GM18502 (cell line): ENCODE data around the gene HOXD4.

ENCODE experiments used
- ATAC-seq: cut with Tn5 transposase; IDR thresholded peaks from one replicate; pipeline ENCODE4 v1.9.1; 2021; ENCODE audit warnings: mild to moderate bottlenecking; ENCODE audit not compliant: unreplicated experiment, poor library complexity

The HOXD4 gene

DNA sequence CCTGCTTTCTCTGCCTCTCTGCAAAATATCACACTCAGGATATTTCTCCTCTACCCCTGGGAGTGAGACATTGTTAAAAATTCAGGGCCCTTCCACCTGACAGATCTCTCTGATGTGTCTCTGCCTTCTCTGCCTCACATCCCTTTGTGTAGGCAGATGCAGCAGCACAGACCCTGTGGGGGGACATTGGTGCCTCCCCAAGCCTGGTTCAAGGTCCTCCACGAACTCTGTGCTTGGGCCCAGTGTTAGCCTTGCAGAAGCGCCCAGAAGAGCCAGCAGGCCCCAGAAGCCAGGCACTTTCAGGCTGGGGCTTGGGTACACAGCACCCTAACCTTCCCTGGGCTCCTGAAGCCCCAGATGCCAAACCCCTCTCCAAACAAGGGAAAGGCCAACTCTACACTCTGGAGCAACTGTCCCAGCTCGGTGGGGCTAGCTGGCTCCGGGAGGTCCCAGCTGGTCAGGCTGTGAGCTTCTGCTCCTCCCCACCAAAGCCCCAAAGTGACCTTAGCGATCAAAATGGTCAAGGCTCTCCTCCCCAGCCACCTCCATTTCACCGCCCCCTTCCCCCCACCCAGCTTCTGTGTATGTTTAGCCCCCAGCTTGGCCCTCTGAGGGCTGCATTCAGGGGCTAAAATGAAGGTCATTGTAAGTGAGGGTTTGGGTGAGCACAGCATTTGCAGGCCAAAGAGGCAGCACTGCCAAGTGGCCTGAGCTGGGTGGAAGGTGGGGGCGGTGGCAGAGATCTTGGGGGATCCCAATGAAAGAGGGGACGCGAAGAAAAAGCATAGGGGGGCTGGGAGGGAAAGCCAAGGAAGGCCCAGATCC lies 26.2 kb upstream of the HOXD4 start:
- ATAC-seq: no peak

DNA sequence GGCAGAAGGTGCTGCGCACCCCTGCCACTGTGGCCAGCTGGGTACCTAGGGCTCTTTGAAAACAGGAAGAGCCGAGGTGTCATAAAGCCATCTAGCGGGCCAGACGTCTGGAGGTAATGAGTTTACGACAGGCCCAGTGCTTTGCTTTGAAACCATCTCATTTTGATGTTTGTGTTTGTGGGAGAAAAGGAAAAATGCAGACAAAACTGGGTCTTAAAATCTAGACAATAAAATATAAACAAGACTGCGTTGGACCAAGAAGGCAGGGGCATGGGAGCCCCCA lies 25.6 kb upstream of the HOXD4 start:
- no peak for ATAC-seq

DNA sequence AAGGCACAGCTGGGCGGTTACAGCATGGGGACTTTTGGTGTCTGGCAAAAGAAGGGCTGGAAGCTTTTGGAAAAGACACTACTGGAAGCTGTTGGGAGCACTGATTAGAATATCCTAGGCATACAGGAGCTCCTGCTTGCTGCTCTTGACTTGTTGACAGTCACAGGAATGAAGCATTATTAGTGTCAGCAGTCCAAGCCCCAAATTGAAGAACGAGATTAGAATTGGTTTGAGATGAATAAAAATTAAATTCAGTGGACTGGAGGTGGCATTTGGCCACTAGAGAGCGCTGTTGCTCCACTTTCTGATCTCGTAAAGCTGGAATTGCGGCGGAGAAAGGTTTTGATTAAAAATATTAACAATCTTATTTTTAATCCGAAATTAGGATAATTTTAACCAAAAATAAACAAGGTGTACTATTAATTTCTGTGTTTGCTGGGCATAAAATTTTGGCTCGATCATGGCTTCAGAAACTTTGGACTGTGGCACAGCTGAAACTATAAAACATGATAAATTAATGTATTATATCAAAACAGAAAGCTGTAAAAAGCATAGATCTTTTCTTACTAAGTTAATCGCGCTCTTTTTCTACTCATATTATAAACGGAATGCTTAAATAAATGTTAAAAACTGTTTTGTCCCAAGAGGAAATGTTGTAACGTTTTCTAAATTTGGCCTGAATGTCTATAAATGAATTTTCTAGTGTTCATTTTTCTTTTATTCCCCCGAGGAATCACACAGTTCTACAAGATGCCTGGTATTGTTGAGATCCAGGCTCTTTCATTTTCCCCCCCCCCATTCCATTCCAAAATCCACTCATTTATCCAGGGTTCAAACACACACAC lies 24.2 kb upstream of the HOXD4 start:
- no peak for ATAC-seq

DNA sequence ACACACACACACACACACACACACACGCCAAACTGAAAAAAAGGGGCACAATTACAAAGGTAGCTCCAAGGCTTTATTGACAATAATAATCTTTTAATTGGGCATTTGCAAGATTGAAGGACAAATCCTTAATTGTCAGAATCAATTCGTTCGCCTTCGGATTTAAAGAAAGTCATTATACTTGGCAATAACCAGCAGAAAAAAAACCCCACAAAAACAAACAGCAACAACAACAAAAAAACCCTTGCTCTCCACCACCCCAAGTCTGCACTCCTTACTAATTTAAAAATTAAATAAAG lies 23.6 kb upstream of the HOXD4 start:
- ATAC-seq: no peak

DNA sequence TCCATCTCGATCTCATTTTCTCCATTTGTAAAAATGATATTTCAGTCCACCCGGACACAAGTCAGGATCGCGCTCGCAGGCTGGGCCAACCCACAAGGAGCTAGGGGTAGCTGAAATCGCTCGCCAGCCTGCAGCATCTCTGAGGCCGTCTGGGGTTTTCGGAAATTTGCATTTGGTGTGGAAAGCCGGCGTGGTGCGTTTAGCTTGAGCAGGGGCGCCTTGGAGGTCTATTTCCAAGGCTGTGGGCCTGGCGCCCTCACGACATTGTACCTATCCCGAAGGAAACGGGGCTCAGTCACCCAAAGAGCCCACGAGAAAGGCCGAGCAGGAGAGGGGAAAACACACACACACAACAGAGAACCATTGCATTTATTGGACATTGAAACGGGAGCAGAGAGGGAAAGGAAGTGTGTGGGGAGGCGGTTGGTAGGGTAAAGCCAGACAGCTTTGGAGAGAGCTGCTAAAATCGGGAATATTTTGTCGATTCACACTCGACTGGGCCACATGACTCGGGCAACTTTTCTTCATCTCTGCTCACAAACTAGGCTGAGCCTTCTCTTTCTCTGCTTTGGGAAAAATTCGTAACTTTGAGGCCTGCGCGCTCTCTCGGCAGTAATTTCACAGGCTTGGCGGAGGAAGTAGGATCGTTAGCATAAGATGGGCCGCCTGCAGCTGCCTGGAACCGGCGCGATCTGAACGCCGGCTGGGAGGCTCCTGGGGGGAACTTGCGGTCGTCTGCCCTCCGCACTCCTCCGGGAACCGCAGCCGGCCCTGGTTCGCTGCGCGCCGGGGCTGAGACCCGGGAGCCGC lies 23.0 kb upstream of the HOXD4 start:
- ATAC-seq: no peak

DNA sequence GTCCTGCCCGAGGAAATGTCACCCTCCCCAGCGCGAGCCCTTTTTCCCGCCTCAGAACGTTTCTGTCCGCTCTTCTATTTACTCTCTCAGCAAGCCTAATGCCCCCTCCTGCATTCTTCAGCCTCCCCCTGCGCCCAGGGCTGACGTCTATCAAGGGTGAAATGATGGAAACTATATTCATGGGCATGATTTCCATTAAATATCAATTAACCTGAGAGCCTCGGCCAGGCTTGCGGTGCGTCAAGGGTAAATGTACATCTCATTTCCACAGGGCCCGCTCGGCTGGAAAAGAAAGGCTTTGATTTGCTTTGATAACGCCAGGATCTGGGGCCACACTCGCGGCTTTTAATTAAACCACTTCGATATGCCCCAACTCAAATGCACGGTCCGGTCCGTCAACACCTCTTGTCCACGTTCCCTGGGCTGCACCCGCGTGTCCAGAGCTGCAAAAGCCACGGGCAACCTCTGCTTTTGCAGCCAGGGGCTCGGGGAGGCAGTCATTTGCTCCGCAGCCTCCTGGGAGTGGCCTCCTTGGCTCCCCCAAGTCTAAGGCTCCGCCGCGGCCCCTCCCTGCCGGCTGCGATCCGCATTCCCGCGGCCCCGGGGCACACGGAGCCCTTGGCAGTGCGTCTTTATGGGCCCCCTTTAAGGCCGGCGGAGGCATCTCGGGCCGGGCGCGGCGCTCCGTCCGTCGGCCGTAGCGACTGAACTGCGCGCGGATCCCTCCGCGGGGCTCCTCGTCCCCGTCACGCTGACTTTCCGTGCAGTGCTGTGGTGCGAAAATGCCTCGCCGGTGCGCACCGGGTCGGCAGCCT lies 22.2 kb upstream of the HOXD4 start, which contains the start of gene HOXD8:
HOXD8 (plus strand) TSS at position 724 of the 815 bp plus-strand sequence. CDS start 662 bp downstream, outside the sequence.
- no peak for ATAC-seq

DNA sequence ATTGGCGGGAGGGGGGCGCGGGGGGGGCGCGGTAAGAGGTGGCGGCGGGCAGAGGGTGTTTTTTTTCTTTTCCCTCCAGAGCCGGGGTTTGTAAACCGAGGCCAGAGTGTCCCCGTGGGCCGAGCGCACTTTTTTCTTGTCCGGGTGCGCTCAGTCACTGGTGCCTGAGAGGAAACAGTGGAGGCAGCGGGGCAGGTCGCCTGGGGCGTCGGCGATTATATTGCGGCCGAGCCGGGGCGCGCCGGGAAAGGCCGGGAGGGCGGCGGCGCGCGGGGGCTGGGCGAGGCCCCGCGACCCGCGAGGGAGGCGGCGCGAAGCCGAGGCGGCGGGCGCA lies 21.6 kb upstream of the HOXD4 start:
- no peak for ATAC-seq

DNA sequence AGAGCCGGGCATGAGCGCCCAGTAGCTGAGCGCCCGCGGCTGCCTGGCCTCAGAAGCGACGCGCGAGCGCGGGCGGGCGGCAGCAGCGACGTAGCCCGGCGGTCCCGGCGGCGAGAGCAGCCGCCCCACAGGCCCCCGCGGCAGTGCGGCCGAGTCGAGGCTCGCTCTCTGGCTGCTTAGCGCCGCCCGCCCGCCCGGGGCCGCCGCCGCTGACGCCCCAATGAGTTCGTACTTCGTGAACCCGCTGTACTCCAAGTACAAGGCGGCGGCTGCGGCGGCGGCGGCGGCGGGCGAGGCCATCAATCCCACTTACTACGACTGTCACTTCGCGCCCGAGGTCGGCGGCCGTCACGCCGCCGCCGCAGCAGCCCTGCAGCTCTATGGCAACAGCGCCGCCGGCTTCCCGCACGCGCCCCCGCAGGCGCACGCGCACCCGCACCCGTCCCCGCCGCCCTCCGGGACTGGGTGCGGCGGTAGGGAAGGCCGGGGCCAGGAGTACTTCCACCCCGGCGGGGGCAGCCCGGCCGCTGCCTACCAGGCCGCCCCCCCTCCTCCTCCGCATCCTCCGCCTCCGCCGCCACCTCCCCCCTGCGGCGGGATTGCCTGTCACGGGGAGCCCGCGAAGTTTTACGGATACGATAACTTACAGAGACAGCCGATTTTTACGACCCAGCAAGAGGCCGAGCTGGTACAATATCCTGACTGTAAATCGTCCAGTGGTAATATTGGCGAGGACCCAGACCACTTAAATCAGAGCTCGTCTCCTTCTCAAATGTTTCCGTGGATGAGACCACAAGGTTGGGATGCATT lies 21.0 kb upstream of the HOXD4 start:
- ATAC-seq: no peak

DNA sequence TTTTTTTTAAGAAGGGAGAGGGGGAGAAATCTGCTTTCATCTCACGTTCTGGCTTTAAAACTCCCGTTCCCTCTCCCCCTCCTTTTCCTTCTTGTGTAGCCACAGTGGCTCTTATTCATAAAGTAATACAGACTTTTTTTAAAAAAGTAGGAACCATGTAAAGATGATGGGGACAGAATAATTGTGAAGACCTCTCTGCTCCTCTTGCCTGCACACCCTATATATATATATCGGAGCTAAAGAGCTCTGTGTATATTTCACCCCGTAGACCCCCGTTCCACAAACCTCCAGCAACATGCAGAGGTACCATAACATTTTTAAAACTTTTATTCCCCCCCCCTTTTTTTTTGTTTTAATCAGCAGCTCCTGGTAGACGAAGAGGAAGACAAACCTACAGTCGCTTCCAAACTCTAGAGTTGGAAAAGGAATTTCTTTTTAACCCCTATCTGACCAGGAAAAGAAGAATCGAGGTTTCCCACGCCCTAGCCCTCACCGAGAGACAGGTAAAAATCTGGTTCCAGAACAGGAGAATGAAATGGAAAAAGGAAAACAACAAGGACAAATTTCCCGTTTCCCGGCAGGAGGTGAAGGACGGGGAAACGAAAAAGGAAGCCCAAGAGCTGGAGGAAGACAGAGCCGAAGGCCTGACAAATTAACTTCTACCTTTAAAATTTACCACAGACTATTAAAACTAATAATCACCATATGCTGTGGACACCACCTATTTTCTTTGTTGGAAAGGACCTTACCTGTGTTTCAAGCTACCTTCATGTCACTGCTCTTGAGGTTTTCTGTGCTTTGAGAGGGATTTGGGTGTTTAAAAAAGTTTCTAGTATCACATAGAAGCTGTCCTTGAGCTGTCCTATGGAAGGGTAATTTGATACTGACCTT lies 20.1 kb upstream of the HOXD4 start:
- no peak for ATAC-seq

DNA sequence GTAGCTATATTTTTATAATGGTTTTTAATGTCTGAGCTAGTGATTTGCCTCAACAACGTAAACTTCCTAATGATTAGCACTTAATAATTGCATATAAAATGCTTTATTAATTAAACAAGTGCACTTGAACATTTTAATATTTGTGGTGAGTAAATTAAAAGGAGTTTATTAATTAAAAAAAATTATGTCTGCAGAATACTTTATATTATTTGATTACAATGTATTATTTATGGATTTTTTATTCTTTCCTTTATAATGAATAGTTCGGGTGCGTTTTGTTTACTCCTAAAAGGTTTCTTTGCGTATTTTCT lies 19.5 kb upstream of the HOXD4 start:
- no peak for ATAC-seq

DNA sequence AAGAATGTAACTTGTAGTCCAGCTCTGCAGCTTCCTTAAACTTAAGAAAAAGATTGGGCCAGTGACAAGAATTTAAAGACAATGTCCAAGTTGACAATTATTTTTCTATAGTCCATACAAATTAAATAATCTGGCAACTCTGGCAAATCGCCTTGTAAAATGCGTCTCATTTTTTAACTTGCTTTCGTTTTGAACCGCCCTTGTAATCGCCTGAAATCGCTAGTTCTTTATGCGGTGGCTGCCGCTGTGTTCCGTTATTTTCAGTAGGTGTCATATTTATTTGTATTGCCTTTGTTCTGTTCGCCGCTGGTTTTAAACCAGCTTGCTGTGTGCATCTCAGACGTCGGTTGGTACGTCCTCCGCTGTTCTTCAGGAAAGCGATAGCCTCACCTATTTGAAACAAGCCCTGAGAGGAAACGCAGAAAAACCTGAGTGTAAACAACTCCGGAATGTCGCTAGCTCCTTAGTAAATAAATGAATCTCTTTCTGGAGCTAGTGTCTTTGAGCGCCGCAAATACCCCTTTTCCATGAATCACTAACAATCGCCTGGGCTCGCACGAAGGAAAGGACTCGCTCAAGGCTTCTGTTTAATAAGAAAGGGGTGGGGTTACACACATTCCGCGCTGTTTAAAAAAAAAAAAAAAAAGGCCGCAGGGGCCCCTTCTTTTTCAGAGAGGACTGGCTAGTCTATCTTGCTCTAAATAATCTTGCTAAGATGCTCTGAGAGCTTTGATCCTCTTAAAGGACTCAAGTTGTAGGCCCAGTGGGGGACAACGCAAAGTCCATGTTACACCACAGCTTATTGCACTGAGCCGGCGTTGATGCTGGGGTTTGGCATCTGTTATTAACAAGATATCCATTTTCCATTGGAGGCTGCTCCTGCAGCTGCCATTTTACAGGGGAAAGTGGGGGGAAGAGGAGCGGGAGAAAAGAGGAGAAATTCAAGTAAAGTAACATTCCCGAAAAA lies 18.9 kb upstream of the HOXD4 start:
- ATAC-seq: no peak

DNA sequence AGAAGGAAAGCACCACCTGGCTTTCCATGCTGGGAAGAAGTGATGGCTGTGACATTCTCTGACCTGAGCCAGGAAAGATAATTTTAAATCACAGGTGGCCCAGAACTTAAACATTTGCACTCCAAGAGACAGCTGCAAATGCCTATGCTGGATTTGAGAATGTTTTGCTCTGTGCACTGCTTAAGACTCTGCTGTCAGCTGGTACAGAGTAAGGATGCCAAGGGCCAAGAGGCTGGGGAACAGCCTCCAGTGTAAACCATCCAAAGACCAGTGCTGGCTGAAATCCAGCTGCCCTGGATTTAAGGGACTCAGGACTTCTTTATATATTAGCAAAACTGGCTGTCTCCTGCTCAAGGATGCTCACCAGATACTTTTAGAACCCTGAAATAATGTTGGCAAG lies 18.0 kb upstream of the HOXD4 start:
- no peak for ATAC-seq

DNA sequence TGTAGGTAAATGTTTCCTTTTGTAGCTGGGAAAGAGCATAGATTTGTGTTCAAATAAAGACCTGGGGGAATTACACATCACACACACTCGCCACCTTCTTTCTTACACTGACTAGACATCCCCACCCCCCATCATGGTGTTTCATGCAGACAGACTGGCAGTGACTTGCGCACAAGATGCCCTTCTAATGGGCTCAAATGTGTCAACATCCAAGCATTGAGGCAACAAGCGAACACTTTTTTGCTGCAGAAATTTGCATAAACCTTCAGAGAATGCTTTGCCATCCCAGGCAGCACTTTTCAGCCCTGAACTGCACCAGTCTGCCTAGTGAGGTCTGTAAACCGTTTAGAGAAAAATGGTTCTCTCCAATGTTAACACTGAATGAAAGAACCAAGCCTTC lies 17.3 kb upstream of the HOXD4 start:
- ATAC-seq: no peak

DNA sequence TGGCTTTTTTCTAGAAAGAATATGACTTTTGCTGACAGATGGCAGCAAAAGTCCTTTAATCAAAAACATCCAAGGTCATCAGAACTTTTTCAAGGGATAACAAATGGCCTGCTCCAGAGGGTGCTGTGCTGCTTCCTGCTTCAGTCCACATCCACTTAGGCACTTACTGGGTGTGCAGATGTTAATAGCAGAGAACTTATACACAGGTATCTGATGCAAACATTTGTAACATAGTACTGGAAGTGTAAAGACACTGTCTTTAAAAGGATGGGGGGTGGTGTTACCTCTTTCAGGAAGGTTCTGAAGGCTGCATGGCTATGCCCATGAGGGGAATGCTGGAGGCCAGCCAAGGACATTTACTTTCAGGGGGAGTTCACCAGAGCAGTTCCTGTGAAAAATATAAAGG lies 16.3 kb upstream of the HOXD4 start:
- ATAC-seq: no peak

DNA sequence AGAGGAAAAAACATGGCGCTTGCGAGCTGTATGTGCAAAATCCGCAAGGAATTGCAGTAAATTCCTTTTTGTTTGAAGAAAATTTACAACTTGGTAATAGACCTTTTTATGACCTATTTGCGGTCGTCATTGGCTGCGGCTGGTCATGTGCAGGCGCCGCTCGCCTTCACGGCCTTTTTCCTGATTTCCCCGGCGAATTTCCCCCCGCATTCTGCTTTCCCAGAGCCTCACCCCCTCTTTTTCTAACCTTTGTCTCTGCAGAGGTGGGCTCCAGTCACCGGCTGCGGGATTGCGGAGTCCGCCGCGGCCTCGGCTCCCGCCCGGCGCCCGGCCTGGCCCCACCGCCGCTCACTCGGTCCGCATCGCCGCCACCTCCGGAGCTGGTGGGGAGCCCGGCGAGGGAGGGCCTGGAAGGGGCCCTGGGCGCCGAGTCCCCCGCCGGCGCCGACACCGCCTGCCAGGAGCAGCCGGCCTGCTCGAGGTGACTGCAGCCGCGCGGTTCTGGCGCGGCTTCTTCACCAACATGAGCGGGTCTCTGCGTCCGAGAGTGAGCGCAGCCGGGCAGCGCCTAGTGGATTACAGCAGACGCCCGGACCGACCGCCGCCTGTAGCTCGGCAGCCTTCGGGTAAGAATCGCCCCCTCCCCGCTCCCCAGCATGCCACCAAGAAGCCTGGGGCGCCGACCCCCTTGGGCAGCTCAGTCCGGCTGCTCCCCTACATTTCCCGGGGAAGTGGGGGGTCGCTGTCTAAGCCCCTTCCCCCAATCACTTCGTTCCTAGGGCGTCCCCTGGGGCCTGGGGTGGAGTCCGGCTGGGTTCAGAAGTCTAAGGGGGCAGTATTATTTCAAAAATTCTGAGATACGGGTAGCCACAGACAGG lies 14.7 kb upstream of the HOXD4 start:
- no peak for ATAC-seq

DNA sequence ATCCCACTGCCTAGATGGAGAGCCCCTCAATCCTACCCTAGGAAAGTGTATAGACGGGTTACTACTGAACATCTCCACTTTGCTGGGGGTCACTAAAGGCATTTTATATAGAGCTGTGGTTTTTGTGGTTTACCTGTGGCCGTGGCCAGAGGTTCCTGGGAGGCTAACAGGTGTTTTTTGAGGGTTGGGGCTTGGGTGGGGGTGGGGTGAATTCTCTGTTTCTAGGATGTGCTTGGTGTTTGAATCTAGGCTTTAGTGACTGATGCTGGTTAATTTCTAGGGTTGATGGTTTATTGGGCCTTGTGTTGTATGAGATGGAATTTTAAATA lies 14.1 kb upstream of the HOXD4 start:
- ATAC-seq: no peak

DNA sequence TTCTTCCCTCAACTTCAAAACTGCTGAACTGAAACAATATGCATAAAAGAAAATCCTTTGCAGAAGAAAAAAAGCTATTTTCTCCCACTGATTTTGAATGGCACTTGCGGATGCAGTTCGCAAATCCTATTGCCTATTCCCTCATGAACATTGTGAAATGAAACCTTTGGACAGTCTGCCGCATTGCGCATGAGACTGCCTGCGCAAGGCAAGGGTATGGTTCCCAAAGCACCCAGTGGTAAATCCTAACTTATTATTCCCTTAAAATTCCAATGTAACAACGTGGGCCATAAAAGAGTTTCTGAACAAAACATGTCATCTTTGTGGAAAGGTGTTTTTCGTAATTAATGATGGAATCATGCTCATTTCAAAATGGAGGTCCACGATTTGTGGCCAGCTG lies 13.4 kb upstream of the HOXD4 start:
- ATAC-seq: no peak
